ENCODE data around the gene RNU6-7.

Gene RNU6-7

GRCh38 chr14:32205554-32205953 is 3.7 kb downstream of the RNU6-7 start:
- TF ChIP-seq, protein P1, sequence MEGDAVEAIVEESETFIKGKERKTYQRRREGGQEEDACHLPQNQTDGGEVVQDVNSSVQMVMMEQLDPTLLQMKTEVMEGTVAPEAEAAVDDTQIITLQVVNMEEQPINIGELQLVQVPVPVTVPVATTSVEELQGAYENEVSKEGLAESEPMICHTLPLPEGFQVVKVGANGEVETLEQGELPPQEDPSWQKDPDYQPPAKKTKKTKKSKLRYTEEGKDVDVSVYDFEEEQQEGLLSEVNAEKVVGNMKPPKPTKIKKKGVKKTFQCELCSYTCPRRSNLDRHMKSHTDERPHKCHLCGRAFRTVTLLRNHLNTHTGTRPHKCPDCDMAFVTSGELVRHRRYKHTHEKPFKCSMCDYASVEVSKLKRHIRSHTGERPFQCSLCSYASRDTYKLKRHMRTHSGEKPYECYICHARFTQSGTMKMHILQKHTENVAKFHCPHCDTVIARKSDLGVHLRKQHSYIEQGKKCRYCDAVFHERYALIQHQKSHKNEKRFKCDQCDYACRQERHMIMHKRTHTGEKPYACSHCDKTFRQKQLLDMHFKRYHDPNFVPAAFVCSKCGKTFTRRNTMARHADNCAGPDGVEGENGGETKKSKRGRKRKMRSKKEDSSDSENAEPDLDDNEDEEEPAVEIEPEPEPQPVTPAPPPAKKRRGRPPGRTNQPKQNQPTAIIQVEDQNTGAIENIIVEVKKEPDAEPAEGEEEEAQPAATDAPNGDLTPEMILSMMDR (IDR thresholded peaks at IDR 0.05; ENCODE audit: low read depth, low read length), result no peak
- no peak for DNase-seq (ENCODE audit: extremely low read depth, low read depth)

- TF ChIP-seq, protein P1 (IDR thresholded peaks at IDR 0.05; ENCODE audit: low read depth, low read length), result no peak
- DNase-seq (ENCODE audit: extremely low read depth, low read depth), result no peak
Measured at GRCh38 chr14:32205984-32206383, 4.1 kb downstream of the RNU6-7 start.

- DNase-seq (ENCODE audit: extremely low read depth, low read depth), result no peak
- TF ChIP-seq, protein P1 (IDR thresholded peaks at IDR 0.05; ENCODE audit: low read depth, low read length), result no peak
Measured at GRCh38 chr14:32206552-32206951, 4.7 kb downstream of the RNU6-7 start.

DNA sequence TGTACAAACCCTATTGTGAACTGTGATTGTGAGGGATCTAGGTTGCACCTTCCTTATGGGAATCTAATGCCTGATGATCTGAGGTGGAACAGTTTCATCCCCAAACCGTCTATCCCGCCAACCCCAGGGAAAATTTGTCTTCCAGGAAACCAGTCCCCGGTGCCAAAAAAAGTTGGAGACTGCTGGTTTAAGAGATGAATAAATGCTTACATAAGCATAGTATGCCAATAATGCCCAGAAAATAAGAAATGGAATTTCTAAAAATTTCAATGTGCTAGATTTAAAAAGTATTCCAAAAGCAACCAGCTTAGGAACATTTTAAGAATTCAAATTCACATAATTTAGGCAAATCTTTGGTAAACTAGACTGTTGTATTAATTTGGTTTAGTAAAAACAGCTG is 6.6 kb downstream of the RNU6-7 start:
- TF ChIP-seq, protein P1 (IDR thresholded peaks at IDR 0.05; ENCODE audit: low read depth, low read length), result no peak
- DNase-seq (ENCODE audit: extremely low read depth, low read depth), result no peak

- TF ChIP-seq, protein P1 (IDR thresholded peaks at IDR 0.05; ENCODE audit: low read depth, low read length), result no peak
- no peak for DNase-seq (ENCODE audit: extremely low read depth, low read depth)
Measured at GRCh38 chr14:32209471-32209870, 7.6 kb downstream of the RNU6-7 start.

DNA sequence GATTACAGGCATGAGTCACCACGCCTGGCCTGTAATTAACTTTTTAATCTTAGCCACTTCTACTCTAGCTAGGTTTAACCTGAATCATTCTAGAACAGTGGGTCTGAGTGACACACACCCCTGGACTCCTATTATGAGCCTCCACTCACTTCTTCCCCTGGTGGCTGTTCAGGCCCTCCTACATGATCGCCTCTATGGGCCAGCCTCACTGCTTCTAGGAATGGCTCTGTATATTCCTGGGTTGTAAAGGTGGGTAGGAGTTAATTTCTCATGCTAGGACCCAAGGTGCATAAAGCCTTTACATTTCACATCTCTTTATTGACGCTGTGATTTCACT is 9.2 kb downstream of the RNU6-7 start:
- DNase-seq (ENCODE audit: extremely low read depth, low read depth), result no peak
- TF ChIP-seq, protein P1 (IDR thresholded peaks at IDR 0.05; ENCODE audit: low read depth, low read length), result no peak

- DNase-seq (ENCODE audit: extremely low read depth, low read depth), result no peak
- TF ChIP-seq, protein P1 (IDR thresholded peaks at IDR 0.05; ENCODE audit: low read depth, low read length), result no peak
Measured at GRCh38 chr14:32212833-32213232, 11.0 kb downstream of the RNU6-7 start.
